OCI-LY7 (cell line): ENCODE measurements around the gene CDHR5.

ENCODE experiments used
- CTCF ChIP-seq: fragments of 200-600 bp; sonication (generic); conservative IDR thresholded peaks from 2 replicates; pipeline ENCODE4 v1.5.1; 2014; ENCODE audit warnings: mild to moderate bottlenecking, antibody characterized with exemption, low read length, moderate library complexity, mixed read lengths
- EZH2phosphoT487 ChIP-seq: fragments of 200-600 bp; sonication (generic); IDR thresholded peaks from 2 replicates; pipeline ENCODE4 v1.6.1; 2018; ENCODE audit warnings: low read depth, borderline replicate concordance, mild to moderate bottlenecking, mixed run types, antibody characterized with exemption, low read length, moderate library complexity, mixed read lengths

GRCh38 chr11:640021-640706 lies 15.4 kb upstream of the CDHR5 start:
- TF ChIP-seq CTCF (no peak), EZH2phosphoT487 (no peak)
